Measurements from ENCODE around the gene ABHD6. TPM values are rescaled to one million over a fixed set of nuclear protein-coding genes. Genes with fewer than 3 reads are reported as not detected.

Gene ABHD6
- polyA plus RNA-seq, 3 donors = 7.3 to 11.6 (median 9.0) TPM

- intact Hi-C loops (cut with micrococcal nuclease) = no loop called here
- no peak for DNase-seq
- H3K4me3 ChIP-seq (replicated peaks in 1 of 3; ENCODE audit: low read depth in 2 of 3, low read length in 3 of 3) = no peak overlapping the region
- no peak overlapping the region for H2AFZ ChIP-seq (ENCODE audit: insufficient read depth, low read depth, low read length, poor library complexity, severe bottlenecking)
- H3K79me2 ChIP-seq (ENCODE audit: insufficient read depth, low read length) = no peaks in the 10 kb centered on the region
- H3K4me1 ChIP-seq (ENCODE audit: control insufficient read depth in 1 of 2, insufficient read depth in 2 of 2, low read length in 2 of 2) = peaks cover 5 to 13% of the 10 kb centered on the region in 2 donors
- H3K27ac Mint-ChIP-seq = peak overlapping the region in 2 of 7 donors; percentile 14 to 75
- TF ChIP-seq, protein P1, sequence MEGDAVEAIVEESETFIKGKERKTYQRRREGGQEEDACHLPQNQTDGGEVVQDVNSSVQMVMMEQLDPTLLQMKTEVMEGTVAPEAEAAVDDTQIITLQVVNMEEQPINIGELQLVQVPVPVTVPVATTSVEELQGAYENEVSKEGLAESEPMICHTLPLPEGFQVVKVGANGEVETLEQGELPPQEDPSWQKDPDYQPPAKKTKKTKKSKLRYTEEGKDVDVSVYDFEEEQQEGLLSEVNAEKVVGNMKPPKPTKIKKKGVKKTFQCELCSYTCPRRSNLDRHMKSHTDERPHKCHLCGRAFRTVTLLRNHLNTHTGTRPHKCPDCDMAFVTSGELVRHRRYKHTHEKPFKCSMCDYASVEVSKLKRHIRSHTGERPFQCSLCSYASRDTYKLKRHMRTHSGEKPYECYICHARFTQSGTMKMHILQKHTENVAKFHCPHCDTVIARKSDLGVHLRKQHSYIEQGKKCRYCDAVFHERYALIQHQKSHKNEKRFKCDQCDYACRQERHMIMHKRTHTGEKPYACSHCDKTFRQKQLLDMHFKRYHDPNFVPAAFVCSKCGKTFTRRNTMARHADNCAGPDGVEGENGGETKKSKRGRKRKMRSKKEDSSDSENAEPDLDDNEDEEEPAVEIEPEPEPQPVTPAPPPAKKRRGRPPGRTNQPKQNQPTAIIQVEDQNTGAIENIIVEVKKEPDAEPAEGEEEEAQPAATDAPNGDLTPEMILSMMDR (IDR thresholded peaks at IDR 0.05) = no peak
- H3K27me3 ChIP-seq (ENCODE audit: control insufficient read depth in 2 of 2, insufficient read depth in 2 of 2, low read length in 2 of 2) = no peaks in the 10 kb centered on the region
- no CpG with 5 or more reads among the region's 1 CpG for WGBS (ENCODE audit: insufficient coverage)
- no peak overlapping the region for H3K4me3 Mint-ChIP-seq
- H3K36me3 ChIP-seq (replicated peaks in 1 of 2; ENCODE audit: control insufficient read depth in 1 of 2, insufficient read depth in 2 of 2, low read length in 2 of 2) = no peaks in the 10 kb centered on the region
- H3K9me3 Mint-ChIP-seq = peaks cover 0 to 2% (median 0%) of the 10 kb centered on the region in 7 donors
- H3K36me3 Mint-ChIP-seq = no peaks in the 10 kb centered on the region
- peaks cover 0 to 4% (median 2%) of the 10 kb centered on the region in 3 donors for H3K27me3 Mint-ChIP-seq (ENCODE audit: low read depth in 3 of 3)
- H3K9me3 ChIP-seq (replicated peaks in 1 of 2; ENCODE audit: control insufficient read depth in 1 of 2, insufficient read depth in 1 of 2, low read length in 2 of 2) = no peaks in the 10 kb centered on the region
- no peak overlapping the region for H3K9ac ChIP-seq (ENCODE audit: insufficient read depth, low read length, poor library complexity, severe bottlenecking)
- H3K4me2 ChIP-seq (replicated peaks; ENCODE audit: extremely low read depth, low read length, poor library complexity, severe bottlenecking) = no peak overlapping the region
- peaks cover 27% of the 10 kb centered on the region for H3K4me1 Mint-ChIP-seq
- H3K27ac ChIP-seq (ENCODE audit: low read depth in 1 of 2, low read length in 2 of 2) = no peak overlapping the region
- no peaks in the 10 kb centered on the region for H4K20me1 ChIP-seq (ENCODE audit: insufficient read depth, low read length)
Observed at GRCh38 chr3:58230876-58231552, 6.6 kb upstream of the ABHD6 start.

GRCh38 chr3:58231666-58232065 lies 5.9 kb upstream of the ABHD6 start:
- Mint-ChIP-seq H3K27me3 (ENCODE audit: low read depth in 3 of 3) (peaks cover 0 to 10% (median 7%) of the 10 kb centered on the region in 3 donors), H3K9me3 (peaks cover 0 to 2% (median 0%) of the 10 kb centered on the region in 7 donors), H3K36me3 (no peaks in the 10 kb centered on the region), H3K4me3 (no peak overlapping the region), H3K27ac (peak overlapping the region in 1 of 7 donors; percentile 21), H3K4me1 (peaks cover 31% of the 10 kb centered on the region)
- H3K4me1 ChIP-seq (ENCODE audit: control insufficient read depth in 1 of 2, insufficient read depth in 2 of 2, low read length in 2 of 2) = peaks cover 8 to 17% of the 10 kb centered on the region in 2 donors
- no peaks in the 10 kb centered on the region for H4K20me1 ChIP-seq (ENCODE audit: insufficient read depth, low read length)
- H3K36me3 ChIP-seq (replicated peaks in 1 of 2; ENCODE audit: control insufficient read depth in 1 of 2, insufficient read depth in 2 of 2, low read length in 2 of 2) = no peaks in the 10 kb centered on the region
- no peaks in the 10 kb centered on the region for H3K79me2 ChIP-seq (ENCODE audit: insufficient read depth, low read length)
- TF ChIP-seq, protein P1 (IDR thresholded peaks at IDR 0.05) = no peak
- 93% methylated on average over 2 of the region's 2 CpGs for WGBS (ENCODE audit: insufficient coverage)
- H3K27me3 ChIP-seq (ENCODE audit: control insufficient read depth in 2 of 2, insufficient read depth in 2 of 2, low read length in 2 of 2) = no peaks in the 10 kb centered on the region
- H3K9me3 ChIP-seq (replicated peaks in 1 of 2; ENCODE audit: control insufficient read depth in 1 of 2, insufficient read depth in 1 of 2, low read length in 2 of 2) = no peaks in the 10 kb centered on the region
- intact Hi-C loops (cut with micrococcal nuclease) = no loop called here
- no peak overlapping the region for H3K4me2 ChIP-seq (replicated peaks; ENCODE audit: extremely low read depth, low read length, poor library complexity, severe bottlenecking)
- H2AFZ ChIP-seq (ENCODE audit: insufficient read depth, low read depth, low read length, poor library complexity, severe bottlenecking) = no peak overlapping the region
- no peak for DNase-seq
- H3K27ac ChIP-seq (ENCODE audit: low read depth in 1 of 2, low read length in 2 of 2) = no peak overlapping the region
- H3K9ac ChIP-seq (ENCODE audit: insufficient read depth, low read length, poor library complexity, severe bottlenecking) = no peak overlapping the region
- H3K4me3 ChIP-seq (replicated peaks in 1 of 3; ENCODE audit: low read depth in 2 of 3, low read length in 3 of 3) = no peak overlapping the region

All from CD14-positive monocyte (primary cell).